ENCODE results near the gene CFI. TPM values are rescaled to one million over a fixed set of nuclear protein-coding genes. Genes with fewer than 3 reads are reported as not detected.

Gene CFI
- total RNA-seq, result 31.5 TPM

- ATAC-seq, result peak; percentile 78
These were observed at the start of gene CFI for GRCh38 chr4:109801895-109802319. CFI (minus strand) TSS chr4:109801999; CDS start chr4:109801971, 28 bp downstream.

- ATAC-seq, result no peak
These were observed 48.8 kb upstream of the CFI start for GRCh38 chr4:109850601-109851000.

GRCh38 chr4:109848501-109848900, 46.7 kb upstream of the CFI start:
- no peak for ATAC-seq

GRCh38 chr4:109847896-109848442, 46.2 kb upstream of the CFI start, which contains the start of gene LRIT3:
LRIT3 (plus strand) TSS chr4:109848107; CDS start chr4:109848202, 95 bp downstream.
- ATAC-seq, result no peak

GRCh38 chr4:109846395-109847098, 44.7 kb upstream of the CFI start:
- no peak for ATAC-seq

GRCh38 chr4:109836985-109837384, 35.2 kb upstream of the CFI start:
- ATAC-seq, result no peak

- ATAC-seq, result no peak
These were observed 32.0 kb upstream of the CFI start for GRCh38 chr4:109833756-109834155.

- no peak for ATAC-seq
These were observed 25.9 kb upstream of the CFI start, which contains the start of gene RRH for GRCh38 chr4:109827672-109828071. RRH (plus strand) TSS chr4:109827972; CDS start chr4:109828028, 56 bp downstream.

- peak; percentile 47 for ATAC-seq
These were observed 24.9 kb upstream of the CFI start for GRCh38 chr4:109826719-109827118.

GRCh38 chr4:109821185-109821584, 19.4 kb upstream of the CFI start:
- ATAC-seq, result no peak

- ATAC-seq, result peak; percentile 45
These were observed 18.8 kb upstream of the CFI start for GRCh38 chr4:109820563-109820962.

GRCh38 chr4:109818268-109818667, 16.5 kb upstream of the CFI start:
- no peak for ATAC-seq

GRCh38 chr4:109816894-109817293, 15.1 kb upstream of the CFI start:
- ATAC-seq, result no peak

- ATAC-seq, result no peak
These were observed 14.3 kb upstream of the CFI start for GRCh38 chr4:109816082-109816442.

- ATAC-seq, result peak; percentile 99
These were observed 13.6 kb upstream of the CFI start, which contains the start of gene GAR1 for GRCh38 chr4:109815151-109816081. GAR1 (plus strand) TSS chr4:109815762; CDS start chr4:109816165, 403 bp downstream.

GRCh38 chr4:109811707-109812106, 9.9 kb upstream of the CFI start:
- no peak for ATAC-seq

- ATAC-seq, result no peak
These were observed 9.0 kb upstream of the CFI start for GRCh38 chr4:109810552-109811387.

GRCh38 chr4:109809655-109810054, 7.9 kb upstream of the CFI start:
- no peak for ATAC-seq

- peak; percentile 71 for ATAC-seq
These were observed 2.2 kb upstream of the CFI start for GRCh38 chr4:109803924-109804571.

- ATAC-seq, result peak; percentile 52
These were observed 555 bp downstream of the CFI start for GRCh38 chr4:109801099-109801789.

GRCh38 chr4:109798866-109799265, 2.9 kb downstream of the CFI start:
- ATAC-seq, result peak; percentile 49
